BJ (cell line): Measurements from ENCODE around the gene CCNG2. TPM values are rescaled to one million over a fixed set of nuclear protein-coding genes. Genes with fewer than 3 reads are reported as not detected.

ENCODE experiments used
- CTCF ChIA-PET: fragments of 350-600 bp; formaldehyde crosslinking; extraction: SDS; loops from one replicate; lab custom pipeline; 2021; ENCODE audit warnings: antibody characterized with exemption, inconsistent platforms; lab: Yijun Ruan, JAX
- POLR2A ChIA-PET: fragments of 300-600 bp; sonication (Branson Sonifier 250); formaldehyde crosslinking; extraction: SDS; loops from one replicate; lab custom pipeline; 2021; ENCODE audit warnings: antibody characterized with exemption; lab: Charles Lee
- DNase-seq: peaks from one replicate; pipeline ENCODE4 v3.0.0-alpha.2; 2011; ENCODE audit warnings: low read depth
- H3K27me3 ChIP-seq: 2 replicates; pipeline ENCODE4 v1.6.0; 2011; ENCODE audit warnings: low read length; ENCODE audit not compliant: control insufficient read depth, insufficient read depth
- H3K36me3 ChIP-seq: 2 replicates; pipeline ENCODE4 v1.5.1; 2011; ENCODE audit warnings: low read length; ENCODE audit not compliant: control insufficient read depth, insufficient read depth
- H3K4me3 ChIP-seq: 2 replicates; pipeline ENCODE4 v1.5.1; 2011; ENCODE audit warnings: low read depth, mild to moderate bottlenecking, control low read depth, low read length
- CTCF ChIP-seq: IDR thresholded peaks from 2 replicates; pipeline ENCODE4 v1.5.1; 2011; ENCODE audit warnings: low read depth, mild to moderate bottlenecking, control low read depth, inconsistent platforms, low read length, moderate library complexity; ENCODE audit not compliant: insufficient read depth
- polyA minus RNA-seq: library from RNA; depleted of rRNA, polyadenylated mRNA; stranded (reverse); fragments of >200 nt; gene quantifications from 2 replicates; pipeline ENCODE4 v1.2.3, GENCODE V29; 2011; rRNA and poly(A)+ RNA removed
- polyA plus RNA-seq: library from polyadenylated mRNA; depleted of rRNA; stranded (reverse); fragments of >200 nt; gene quantifications from 2 replicates; pipeline ENCODE4 v1.2.3, GENCODE V29; 2011; rRNA removed

The CCNG2 gene
- polyA plus RNA-seq (9.0 and 24.4 TPM in 2 replicates), polyA minus RNA-seq (5.7 and 7.4 TPM in 2 replicates)

- H3K27me3 ChIP-seq: peaks cover 4% of the 10 kb centered on the region
- DNase-seq: no peak
- CTCF ChIA-PET: interaction anchor here (1.3 kb wide), 1 partner anchor 62 kb away, joined by 4 read pairs; no protein-coding TSS in a partner anchor
- H3K4me3 ChIP-seq: peak within 1 kb of the TSS; percentile 100
- TF ChIP-seq CTCF: no peak
- peaks cover 5% of the 10 kb centered on the region for H3K36me3 ChIP-seq
- POLR2A ChIA-PET: interaction anchor here (0.5 to 0.7 kb wide), 2 partner anchors 17 to 68 kb away, joined by 3 to 4 read pairs; no protein-coding TSS in a partner anchor
These were observed at the start of gene CCNG2 for GRCh38 chr4:77156912-77157858. Gene CCNG2 (plus strand): TSS chr4:77157207. CDS start chr4:77158533, 1,326 bp downstream.

- H3K4me3 ChIP-seq: no peak overlapping the region
These were observed 46.3 kb upstream of the CCNG2 start for GRCh38 chr4:77110730-77111129.

GRCh38 chr4:77113069-77113468 lies 43.9 kb upstream of the CCNG2 start:
- no peaks in the 10 kb centered on the region; the same call in 1 of the 2 replicates for H3K27me3 ChIP-seq
- CTCF ChIA-PET: interaction anchor here (1.3 kb wide), 1 partner anchor 22 kb away, joined by 3 read pairs; no protein-coding TSS in a partner anchor
- no peaks in the 10 kb centered on the region for H3K36me3 ChIP-seq
- H3K4me3 ChIP-seq: no peak overlapping the region
- DNase-seq: no peak
- TF ChIP-seq CTCF: no peak
- POLR2A ChIA-PET: no interaction called here

More at GRCh38 chr4:77110730-77111129, 46.3 kb upstream of the CCNG2 start:
- ChIA-PET POLR2A (interaction anchor here (0.6 kb wide), 1 partner anchor 892 kb away, joined by 4 read pairs; no protein-coding TSS in a partner anchor), CTCF (interaction anchor here (1.4 kb wide), 1 partner anchor 15 kb away, joined by 8 read pairs; no protein-coding TSS in a partner anchor)
- no peak for TF ChIP-seq CTCF
- no peak for DNase-seq
- no peaks in the 10 kb centered on the region for H3K36me3 ChIP-seq
- H3K27me3 ChIP-seq: no peaks in the 10 kb centered on the region

- no peak for DNase-seq
- Histone ChIP-seq H3K36me3 (no peaks in the 10 kb centered on the region), H3K27me3 (peaks cover 4% of the 10 kb centered on the region), H3K4me3 (no peak overlapping the region)
- ChIA-PET CTCF (interaction anchor here (1.0 to 1.2 kb wide), 2 partner anchors 15 to 22 kb away, joined by 3 to 5 read pairs; no protein-coding TSS in a partner anchor), POLR2A (no interaction called here)
- TF ChIP-seq CTCF: no peak
These were observed 39.3 kb upstream of the CCNG2 start for GRCh38 chr4:77117721-77118120.
